ENCODE results near the gene HMCN1.

GRCh38 chr1:186193224-186193623 lies 459.0 kb downstream of the HMCN1 start:
- TF ChIP-seq CTCF (IDR thresholded peaks at IDR 0.05) (no peak), POLR2A (IDR thresholded peaks at IDR 0.05) (no peak)

Measured in right lobe of liver (tissue), 4 donors.